H1 (cell line): ENCODE results near the gene SPG11. TPM values are rescaled to one million over a fixed set of nuclear protein-coding genes. Genes with fewer than 3 reads are reported as not detected.

ENCODE experiments used
- ASH2L ChIP-seq: fragments of 200-600, 300-600 bp; sonication (generic); IDR thresholded peaks from one replicate; pipeline ENCODE4 v1.7.1; 2017; ENCODE audit warnings: low read length
- EZH2 ChIP-seq: fragments of 200-600 bp; sonication (generic); IDR thresholded peaks from 2 replicates; pipeline ENCODE4 v1.7.1; 2012; ENCODE audit warnings: low read depth, mild to moderate bottlenecking, moderate library complexity, low read length, inconsistent platforms; ENCODE audit not compliant: severe bottlenecking
- GABPA ChIP-seq: IDR thresholded peaks from 2 replicates; pipeline ENCODE4 v1.6.1; 2011; ENCODE audit warnings: mild to moderate bottlenecking, low read length, moderate library complexity, borderline replicate concordance; ENCODE audit not compliant: insufficient read depth
- GTF2F1 ChIP-seq: IDR thresholded peaks from 2 replicates; pipeline ENCODE4 v1.6.1; 2012; ENCODE audit warnings: low read depth, low read length, improper control_type of control experiment, borderline replicate concordance
- JUN ChIP-seq: IDR thresholded peaks from 2 replicates; pipeline ENCODE4 v1.6.1; 2011; ENCODE audit warnings: low read depth, mild to moderate bottlenecking, improper control_type of control experiment, low read length
- JUND ChIP-seq: IDR thresholded peaks from 2 replicates; pipeline ENCODE4 v1.6.1; 2011; ENCODE audit warnings: mild to moderate bottlenecking, improper control_type of control experiment, low read length
- KDM4A ChIP-seq: IDR thresholded peaks from one replicate; pipeline ENCODE4 v1.7.1; 2012; ENCODE audit warnings: low read depth, mild to moderate bottlenecking, moderate library complexity, low read length, inconsistent platforms; ENCODE audit not compliant: severe bottlenecking
- PHF8 ChIP-seq: fragments of 200-600 bp; sonication (generic); conservative IDR thresholded peaks from 2 replicates; pipeline ENCODE4 v1.7.1; 2012; ENCODE audit warnings: low read depth, mild to moderate bottlenecking, inconsistent platforms, low read length, moderate library complexity
- RXRA ChIP-seq: IDR thresholded peaks from 2 replicates; pipeline ENCODE4 v1.6.1; 2011; ENCODE audit warnings: low read depth, mild to moderate bottlenecking, low read length, moderate library complexity; ENCODE audit not compliant: insufficient read depth
- polyA plus RNA-seq, 7 experiments: library from polyadenylated mRNA; depleted of rRNA in 3 of 7; stranded (reverse) in 5 of 7; unstranded in 2 of 7; fragments of >200 nt in 5 of 7; fragments of 200-250 nt in 2 of 7; gene quantifications; 1 replicate in 5 of 7; 2 replicates in 1 of 7; 4 replicates in 1 of 7; pipeline versions ENCODE4 v1.2.1 to v1.2.3, GENCODE V29; 2011 to 2013; ENCODE audit warnings: missing spikeins in 2 of 7, mixed read lengths in 2 of 7
- total RNA-seq: library from RNA; stranded (reverse); fragmentation: NEBNext Ultra II Directional; extraction: Animal tissue kit (Norgen Biotek cat#: 25700); gene quantifications from 2 replicates; pipeline ENCODE4 v1.2.1, GENCODE V29; 2021
- TF ChIP-seq, protein P1 (sequence below): fragments of 300-600 bp; sonication (generic); IDR thresholded peaks from 2 replicates; pipeline ENCODE4 v1.7.1; 2012; ENCODE audit warnings: low read length, moderate library complexity, mild to moderate bottlenecking, inconsistent platforms; ENCODE audit not compliant: insufficient replicate concordance

Gene SPG11
- total and polyA plus RNA-seq, 2 of the 8 experiments (the other 6 are each of a cell fraction or from before 2014, with no cell fraction given) = 37.1 to 38.6 TPM

GRCh38 chr15:44536962-44537734 is 126.3 kb downstream of the SPG11 start, which contains the start of gene EIF3J (continued):
- TF ChIP-seq, protein P1, sequence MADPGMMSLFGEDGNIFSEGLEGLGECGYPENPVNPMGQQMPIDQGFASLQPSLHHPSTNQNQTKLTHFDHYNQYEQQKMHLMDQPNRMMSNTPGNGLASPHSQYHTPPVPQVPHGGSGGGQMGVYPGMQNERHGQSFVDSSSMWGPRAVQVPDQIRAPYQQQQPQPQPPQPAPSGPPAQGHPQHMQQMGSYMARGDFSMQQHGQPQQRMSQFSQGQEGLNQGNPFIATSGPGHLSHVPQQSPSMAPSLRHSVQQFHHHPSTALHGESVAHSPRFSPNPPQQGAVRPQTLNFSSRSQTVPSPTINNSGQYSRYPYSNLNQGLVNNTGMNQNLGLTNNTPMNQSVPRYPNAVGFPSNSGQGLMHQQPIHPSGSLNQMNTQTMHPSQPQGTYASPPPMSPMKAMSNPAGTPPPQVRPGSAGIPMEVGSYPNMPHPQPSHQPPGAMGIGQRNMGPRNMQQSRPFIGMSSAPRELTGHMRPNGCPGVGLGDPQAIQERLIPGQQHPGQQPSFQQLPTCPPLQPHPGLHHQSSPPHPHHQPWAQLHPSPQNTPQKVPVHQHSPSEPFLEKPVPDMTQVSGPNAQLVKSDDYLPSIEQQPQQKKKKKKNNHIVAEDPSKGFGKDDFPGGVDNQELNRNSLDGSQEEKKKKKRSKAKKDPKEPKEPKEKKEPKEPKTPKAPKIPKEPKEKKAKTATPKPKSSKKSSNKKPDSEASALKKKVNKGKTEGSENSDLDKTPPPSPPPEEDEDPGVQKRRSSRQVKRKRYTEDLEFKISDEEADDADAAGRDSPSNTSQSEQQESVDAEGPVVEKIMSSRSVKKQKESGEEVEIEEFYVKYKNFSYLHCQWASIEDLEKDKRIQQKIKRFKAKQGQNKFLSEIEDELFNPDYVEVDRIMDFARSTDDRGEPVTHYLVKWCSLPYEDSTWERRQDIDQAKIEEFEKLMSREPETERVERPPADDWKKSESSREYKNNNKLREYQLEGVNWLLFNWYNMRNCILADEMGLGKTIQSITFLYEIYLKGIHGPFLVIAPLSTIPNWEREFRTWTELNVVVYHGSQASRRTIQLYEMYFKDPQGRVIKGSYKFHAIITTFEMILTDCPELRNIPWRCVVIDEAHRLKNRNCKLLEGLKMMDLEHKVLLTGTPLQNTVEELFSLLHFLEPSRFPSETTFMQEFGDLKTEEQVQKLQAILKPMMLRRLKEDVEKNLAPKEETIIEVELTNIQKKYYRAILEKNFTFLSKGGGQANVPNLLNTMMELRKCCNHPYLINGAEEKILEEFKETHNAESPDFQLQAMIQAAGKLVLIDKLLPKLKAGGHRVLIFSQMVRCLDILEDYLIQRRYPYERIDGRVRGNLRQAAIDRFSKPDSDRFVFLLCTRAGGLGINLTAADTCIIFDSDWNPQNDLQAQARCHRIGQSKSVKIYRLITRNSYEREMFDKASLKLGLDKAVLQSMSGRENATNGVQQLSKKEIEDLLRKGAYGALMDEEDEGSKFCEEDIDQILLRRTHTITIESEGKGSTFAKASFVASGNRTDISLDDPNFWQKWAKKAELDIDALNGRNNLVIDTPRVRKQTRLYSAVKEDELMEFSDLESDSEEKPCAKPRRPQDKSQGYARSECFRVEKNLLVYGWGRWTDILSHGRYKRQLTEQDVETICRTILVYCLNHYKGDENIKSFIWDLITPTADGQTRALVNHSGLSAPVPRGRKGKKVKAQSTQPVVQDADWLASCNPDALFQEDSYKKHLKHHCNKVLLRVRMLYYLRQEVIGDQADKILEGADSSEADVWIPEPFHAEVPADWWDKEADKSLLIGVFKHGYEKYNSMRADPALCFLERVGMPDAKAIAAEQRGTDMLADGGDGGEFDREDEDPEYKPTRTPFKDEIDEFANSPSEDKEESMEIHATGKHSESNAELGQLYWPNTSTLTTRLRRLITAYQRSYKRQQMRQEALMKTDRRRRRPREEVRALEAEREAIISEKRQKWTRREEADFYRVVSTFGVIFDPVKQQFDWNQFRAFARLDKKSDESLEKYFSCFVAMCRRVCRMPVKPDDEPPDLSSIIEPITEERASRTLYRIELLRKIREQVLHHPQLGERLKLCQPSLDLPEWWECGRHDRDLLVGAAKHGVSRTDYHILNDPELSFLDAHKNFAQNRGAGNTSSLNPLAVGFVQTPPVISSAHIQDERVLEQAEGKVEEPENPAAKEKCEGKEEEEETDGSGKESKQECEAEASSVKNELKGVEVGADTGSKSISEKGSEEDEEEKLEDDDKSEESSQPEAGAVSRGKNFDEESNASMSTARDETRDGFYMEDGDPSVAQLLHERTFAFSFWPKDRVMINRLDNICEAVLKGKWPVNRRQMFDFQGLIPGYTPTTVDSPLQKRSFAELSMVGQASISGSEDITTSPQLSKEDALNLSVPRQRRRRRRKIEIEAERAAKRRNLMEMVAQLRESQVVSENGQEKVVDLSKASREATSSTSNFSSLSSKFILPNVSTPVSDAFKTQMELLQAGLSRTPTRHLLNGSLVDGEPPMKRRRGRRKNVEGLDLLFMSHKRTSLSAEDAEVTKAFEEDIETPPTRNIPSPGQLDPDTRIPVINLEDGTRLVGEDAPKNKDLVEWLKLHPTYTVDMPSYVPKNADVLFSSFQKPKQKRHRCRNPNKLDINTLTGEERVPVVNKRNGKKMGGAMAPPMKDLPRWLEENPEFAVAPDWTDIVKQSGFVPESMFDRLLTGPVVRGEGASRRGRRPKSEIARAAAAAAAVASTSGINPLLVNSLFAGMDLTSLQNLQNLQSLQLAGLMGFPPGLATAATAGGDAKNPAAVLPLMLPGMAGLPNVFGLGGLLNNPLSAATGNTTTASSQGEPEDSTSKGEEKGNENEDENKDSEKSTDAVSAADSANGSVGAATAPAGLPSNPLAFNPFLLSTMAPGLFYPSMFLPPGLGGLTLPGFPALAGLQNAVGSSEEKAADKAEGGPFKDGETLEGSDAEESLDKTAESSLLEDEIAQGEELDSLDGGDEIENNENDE = no peak
- TF ChIP-seq JUN = 0 out of 2 replicates have a peak, but pooled peaks have one; percentile 14
- TF ChIP-seq ASH2L = peak; percentile 82
- peak; percentile 78; the same call in 1 of the 2 replicates for TF ChIP-seq PHF8
- TF ChIP-seq EZH2 = no peak
- peak; percentile 81 for TF ChIP-seq KDM4A
- TF ChIP-seq GTF2F1 = peak; percentile 58; the same call in 1 of the 2 replicates
- TF ChIP-seq JUND = peak; percentile 79
- TF ChIP-seq GABPA = no peak
- TF ChIP-seq RXRA = no peak
